SK-N-SH (cell line): ENCODE data around the gene SNHG17. TPM values are rescaled to one million over a fixed set of nuclear protein-coding genes. Genes with fewer than 3 reads are reported as not detected.

Experiments
- CTCF ChIA-PET: fragments of 300-600, 350-600 bp; formaldehyde crosslinking; extraction: SDS; loops from one replicate; lab custom pipeline; 2021; lab: Yijun Ruan, JAX
- POLR2A ChIA-PET: fragments of 350-600 bp; sonication (Branson Sonifier 250); formaldehyde crosslinking; extraction: SDS; loops from one replicate; lab custom pipeline; 2020; ENCODE audit warnings: antibody characterized with exemption, inconsistent platforms; lab: Yijun Ruan, JAX
- DNase-seq: peaks from one replicate; pipeline ENCODE4 v3.0.0; 2012
- H2AFZ ChIP-seq: fragments of 200-600 bp; sonication (generic); 2 replicates; pipeline ENCODE4 v1.8.1; 2016; ENCODE audit warnings: antibody characterized with exemption, mild to moderate bottlenecking, low read depth
- H3F3A ChIP-seq: fragments of 200-600 bp; sonication (generic); replicated peaks from 2 replicates; pipeline ENCODE3; 2016; ENCODE audit warnings: antibody characterized with exemption, mild to moderate bottlenecking; ENCODE audit not compliant: insufficient read depth
- H3K27ac ChIP-seq, 2 experiments: fragments of 200-500 bp in 1 of 2; fragments of 200-600 bp in 1 of 2; sonication (Bioruptor generic) in 1 of 2; sonication (generic), shearing (Covaris generic) in 1 of 2; 2 replicates each; pipeline versions ENCODE4 v1.5.1 to v1.6.1; 2014 to 2016; ENCODE audit warnings: low read depth in 2 of 2, inconsistent platforms in 1 of 2, low read length in 1 of 2, mild to moderate bottlenecking in 1 of 2, mixed read lengths in 1 of 2
- H3K27me3 ChIP-seq: fragments of 200-600 bp; sonication (generic), shearing (Covaris generic); 2 replicates; pipeline ENCODE4 v1.6.1; 2016; ENCODE audit warnings: mixed run types; ENCODE audit not compliant: insufficient read depth
- H3K36me3 ChIP-seq, 2 experiments: fragments of 200-500 bp in 1 of 2; fragments of 200-600 bp in 1 of 2; sonication (Bioruptor generic) in 1 of 2; sonication (generic) in 1 of 2; replicated peaks in 1 of 2; 2 replicates each; pipeline versions ENCODE3 to v1.5.1; 2014 to 2016; ENCODE audit warnings: low read length in 1 of 2, mild to moderate bottlenecking in 1 of 2; ENCODE audit not compliant: insufficient read depth in 2 of 2, control insufficient read depth in 1 of 2
- H3K4me1 ChIP-seq, 2 experiments: fragments of 200-500 bp in 1 of 2; fragments of 200-600 bp in 1 of 2; sonication (Bioruptor generic) in 1 of 2; sonication (generic), shearing (Covaris generic) in 1 of 2; 2 replicates each; pipeline versions ENCODE4 v1.5.1 to v1.6.1; 2014 to 2016; ENCODE audit warnings: low read depth in 1 of 2, low read length in 1 of 2, mixed run types in 1 of 2; ENCODE audit not compliant: insufficient read depth in 2 of 2, control insufficient read depth in 1 of 2
- H3K4me2 ChIP-seq: fragments of 200-600 bp; sonication (generic), shearing (Covaris generic); 2 replicates; pipeline ENCODE4 v1.6.1; 2017; ENCODE audit warnings: mixed run types
- H3K4me3 ChIP-seq, 2 experiments: fragments of 200-500 bp in 1 of 2; fragments of 200-600 bp in 1 of 2; sonication (Bioruptor generic) in 1 of 2; sonication (generic), shearing (Covaris generic) in 1 of 2; 2 replicates each; pipeline versions ENCODE4 v1.5.1 to v1.8.1; 2014 to 2016; ENCODE audit warnings: low read depth in 2 of 2, inconsistent platforms in 1 of 2, low read length in 1 of 2, mild to moderate bottlenecking in 1 of 2, mixed read lengths in 1 of 2, moderate library complexity in 1 of 2
- H3K79me2 ChIP-seq: fragments of 200-600 bp; sonication (generic); 2 replicates; pipeline ENCODE4 v1.8.1; 2017; ENCODE audit warnings: mild to moderate bottlenecking; ENCODE audit not compliant: insufficient read depth
- H3K9ac ChIP-seq: fragments of 200-600 bp; sonication (generic); 2 replicates; pipeline ENCODE4 v1.6.1; 2017; ENCODE audit warnings: mixed run types
- H3K9me2 ChIP-seq: fragments of 200-600 bp; sonication (generic); 2 replicates; pipeline ENCODE4 v1.6.1; 2017; ENCODE audit warnings: mixed run types
- H3K9me3 ChIP-seq: fragments of 200-600 bp; sonication (generic); 2 replicates; pipeline ENCODE4 v1.6.1; 2017; ENCODE audit warnings: mixed run types, mild to moderate bottlenecking, moderate library complexity
- H4K20me1 ChIP-seq: fragments of 200-600 bp; sonication (generic); 2 replicates; pipeline ENCODE4 v1.6.1; 2017; ENCODE audit warnings: mild to moderate bottlenecking, mixed run types; ENCODE audit not compliant: insufficient read depth
- CHD2 ChIP-seq: fragments of 150-350 bp; IDR thresholded peaks from 2 replicates; pipeline ENCODE4 v1.6.1; 2018; ENCODE audit warnings: low read length; ENCODE audit not compliant: partially characterized antibody
- CTCF ChIP-seq: fragments of 200-600 bp; sonication (generic); IDR thresholded peaks from 2 replicates; pipeline ENCODE4 v1.6.1; 2017; ENCODE audit warnings: antibody characterized with exemption, mild to moderate bottlenecking, moderate library complexity
- ELF1 ChIP-seq: IDR thresholded peaks from 2 replicates; pipeline ENCODE4 v1.4.0; 2012
- EP300 ChIP-seq, 2 experiments: IDR thresholded peaks; 2 replicates each; pipeline versions ENCODE4 v1.4.0 to v1.6.1; 2012; ENCODE audit warnings: borderline replicate concordance in 1 of 2, low read depth in 1 of 2, low read length in 1 of 2
- FOSL2 ChIP-seq: IDR thresholded peaks from 2 replicates; pipeline ENCODE4 v1.4.0; 2012; ENCODE audit warnings: low read depth, mild to moderate bottlenecking, moderate library complexity, borderline replicate concordance
- FOXJ3 ChIP-seq: sonication (generic); formaldehyde crosslinking; IDR thresholded peaks from 2 replicates; pipeline ENCODE4 v1.5.1; 2020; ENCODE audit warnings: mild to moderate bottlenecking, missing genetic modification reagents
- FOXM1 ChIP-seq: IDR thresholded peaks from 2 replicates; pipeline ENCODE4 v1.4.0; 2012; ENCODE audit warnings: low read depth, mild to moderate bottlenecking
- GABPA ChIP-seq: IDR thresholded peaks from 2 replicates; pipeline ENCODE4 v1.4.0; 2012; ENCODE audit warnings: low read depth, mild to moderate bottlenecking
- IRF3 ChIP-seq: fragments of 150-350 bp; IDR thresholded peaks from 2 replicates; pipeline ENCODE4 v1.6.1; 2016; ENCODE audit warnings: mild to moderate bottlenecking, low read depth, low read length
- JUND ChIP-seq: IDR thresholded peaks from 2 replicates; pipeline ENCODE4 v1.4.0; 2012
- MEF2A ChIP-seq: IDR thresholded peaks from 2 replicates; pipeline ENCODE4 v1.4.0; 2012; ENCODE audit warnings: low read depth, borderline replicate concordance
- MXI1 ChIP-seq: IDR thresholded peaks from 2 replicates; pipeline ENCODE4 v1.6.1; 2012; ENCODE audit warnings: mild to moderate bottlenecking, low read depth, low read length, improper control_type of control experiment
- NRF1 ChIP-seq: IDR thresholded peaks from 2 replicates; pipeline ENCODE4 v1.6.1; 2012; ENCODE audit warnings: low read depth, mild to moderate bottlenecking, low read length
- POLR2AphosphoS5 ChIP-seq: IDR thresholded peaks from 2 replicates; pipeline ENCODE4 v1.6.1; 2012; ENCODE audit warnings: low read depth, low read length
- REST ChIP-seq: IDR thresholded peaks from 2 replicates; pipeline ENCODE4 v1.6.1; 2012; ENCODE audit warnings: mild to moderate bottlenecking, low read depth, low read length, moderate library complexity
- RFX5 ChIP-seq: IDR thresholded peaks from 2 replicates; pipeline ENCODE4 v1.6.1; 2012; ENCODE audit warnings: mild to moderate bottlenecking, improper control_type of control experiment, low read length
- SIN3A ChIP-seq: IDR thresholded peaks from 2 replicates; pipeline ENCODE4 v1.6.1; 2012; ENCODE audit warnings: low read depth, mild to moderate bottlenecking, low read length, moderate library complexity, borderline replicate concordance
- TAF1 ChIP-seq: IDR thresholded peaks from 2 replicates; pipeline ENCODE4 v1.6.1; 2012; ENCODE audit warnings: low read depth, mild to moderate bottlenecking, low read length, moderate library complexity, borderline replicate concordance
- TCF12 ChIP-seq: IDR thresholded peaks from 2 replicates; pipeline ENCODE4 v1.4.0; 2012
- USF1 ChIP-seq: IDR thresholded peaks from 2 replicates; pipeline ENCODE4 v1.4.0; 2012; ENCODE audit warnings: low read depth, borderline replicate concordance
- YY1 ChIP-seq: IDR thresholded peaks from 2 replicates; pipeline ENCODE4 v1.4.0; 2012; ENCODE audit warnings: low read depth, mild to moderate bottlenecking
- ZBTB33 ChIP-seq: IDR thresholded peaks from 2 replicates; pipeline ENCODE4 v1.4.0; 2012; ENCODE audit warnings: low read depth, borderline replicate concordance
- WGBS: methylation state at CpG from one replicate; pipeline ENCODE4 v1.1.6; 2017; ENCODE audit warnings: low lambda C conversion rate; 5-methylcytosine and 5-hydroxymethylcytosine counted together
- polyA plus RNA-seq, 3 experiments: library from polyadenylated mRNA; depleted of rRNA; stranded (reverse); fragments of >200 nt; gene quantifications; 2 replicates each; pipeline ENCODE4 v1.2.3, GENCODE V29; 2012

The SNHG17 gene
- polyA plus RNA-seq, 1 of the 3 experiments (the other 2 are of a cell fraction): 40.3 TPM

DNA sequence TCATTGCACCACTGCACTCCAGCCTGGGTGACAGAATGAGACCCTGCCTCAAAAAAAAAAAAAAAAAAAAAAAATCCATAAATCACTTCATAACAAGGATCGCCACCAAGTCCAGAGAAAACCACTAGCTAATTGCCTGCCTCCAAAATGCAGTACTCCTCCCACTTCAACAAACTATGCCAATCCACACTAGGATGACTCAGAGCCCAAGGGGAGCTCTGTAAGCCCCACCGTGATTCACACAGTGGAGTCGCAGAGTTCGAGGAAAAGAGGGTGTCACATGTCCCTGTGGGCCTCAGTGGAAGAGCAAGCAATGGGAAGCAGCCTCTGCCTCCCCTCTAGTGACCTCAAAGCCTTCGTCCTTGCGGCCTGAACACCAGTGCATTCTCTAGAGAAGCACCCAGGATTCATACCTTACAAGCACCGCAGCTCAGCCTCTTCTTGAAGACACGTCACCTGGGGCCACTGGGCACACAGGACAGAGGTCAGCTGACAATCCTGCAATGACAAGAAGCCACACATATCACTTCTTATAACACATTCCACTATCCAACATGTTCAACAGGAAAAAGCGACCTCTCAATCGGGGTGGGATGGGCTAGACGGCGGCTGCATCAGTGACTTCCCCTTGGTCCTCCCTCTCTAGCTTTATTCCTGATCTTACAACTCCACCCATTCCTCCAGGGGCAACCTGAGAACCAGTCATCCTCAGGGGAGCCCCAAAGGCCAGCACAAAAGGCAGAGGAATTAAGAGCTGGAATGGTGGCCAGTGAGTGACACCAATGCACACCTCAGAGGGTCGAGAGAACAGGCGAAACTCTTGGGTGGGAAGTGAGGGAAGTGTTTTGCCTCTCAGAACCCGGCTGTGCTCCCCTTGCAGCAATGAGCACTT is 8.9 kb downstream of the SNHG17 start:
- Histone ChIP-seq H3K4me1 (peaks cover 8 to 15% of the 10 kb centered on the region in 2 experiments; a peak in 3 of 4 replicates), H2AFZ (no peak overlapping the region)
- CTCF ChIA-PET: interaction anchor here (0.9 to 5.2 kb wide), 4 partner anchors 8 to 46 kb away, joined by 4 to 31 read pairs (median 6); partner anchors contain the start of genes RALGAPB and SNHG17
- TF ChIP-seq FOXJ3 (CRISPR knock-in tag): no peak
- TF ChIP-seq JUND: peak; percentile 65
- TF ChIP-seq MXI1: no peak
- no peak for TF ChIP-seq REST
- TF ChIP-seq GABPA: no peak
- TF ChIP-seq ELF1: no peak
- TF ChIP-seq FOSL2: peak; percentile 87
- no peak for TF ChIP-seq RFX5
- TF ChIP-seq TCF12: no peak
- no peak for TF ChIP-seq MEF2A
- TF ChIP-seq CTCF: no peak
- TF ChIP-seq ZBTB33: no peak
- TF ChIP-seq POLR2AphosphoS5: no peak
- no peak for TF ChIP-seq TAF1
- TF ChIP-seq SIN3A: no peak
- TF ChIP-seq YY1: no peak
- no peak for TF ChIP-seq EP300 (IDR thresholded peaks at IDR 0.05; ENCODE audit: borderline replicate concordance in 1 of 2, low read depth in 1 of 2, low read length in 1 of 2)
- no peak for TF ChIP-seq CHD2
- TF ChIP-seq NRF1: no peak
- peak; percentile 75; the same call in 1 of the 2 replicates for TF ChIP-seq USF1
- no peak for TF ChIP-seq IRF3
- TF ChIP-seq FOXM1: no peak

More for the DNA sequence above, 8.9 kb downstream of the SNHG17 start:
- Histone ChIP-seq H3K27me3 (no peaks in the 10 kb centered on the region), H3K36me3 (peaks cover 84 to 92% of the 10 kb centered on the region in 2 experiments), H3F3A (peaks cover 30% of the 10 kb centered on the region), H3K9me3 (no peaks in the 10 kb centered on the region), H3K4me2 (peak overlapping the region; percentile 55), H3K4me3 (no peak overlapping the region), H4K20me1 (peaks cover 100% of the 10 kb centered on the region), H3K79me2 (peaks cover 84% of the 10 kb centered on the region), H3K27ac (peak overlapping the region in 1 of 2 experiments; percentile 52; a peak in 2 of 4 replicates), H3K9ac (no peak overlapping the region), H3K9me2 (no peaks in the 10 kb centered on the region)
- POLR2A ChIA-PET: interaction anchor here (1.1 to 2.2 kb wide), 2 partner anchors 8 to 9 kb away, joined by 4 to 13 read pairs; partner anchors contain the start of gene SNHG17
- DNase-seq: no peak
- WGBS: 69% methylated on average over 15 of the region's 15 CpGs
